NCI-H526 treated with DMSO at 0.1 percent for 48 hours (cell line): ENCODE results near the gene COL1A1.

ENCODE experiments used
- DNase-seq: peaks from one replicate; lab custom pipeline; 2025; lab: John Stamatoyannopoulos, UW

Gene COL1A1

GRCh38 chr17:50201276-50201854, at the start of gene COL1A1:
Gene COL1A1, minus strand, starts transcription at chr17:50201631. Its CDS starts 118 bp downstream, at chr17:50201513.
- no peak for DNase-seq

- no peak for DNase-seq
Observed at GRCh38 chr17:50248255-50248654, 46.8 kb upstream of the COL1A1 start.

- no peak for DNase-seq
Observed at GRCh38 chr17:50244771-50245170, 43.3 kb upstream of the COL1A1 start.

GRCh38 chr17:50241431-50241830, 40.0 kb upstream of the COL1A1 start:
- DNase-seq = no peak

- DNase-seq = no peak
Observed at GRCh38 chr17:50240851-50241250, 39.4 kb upstream of the COL1A1 start.

GRCh38 chr17:50239937-50240336, 38.5 kb upstream of the COL1A1 start:
- DNase-seq = no peak

- no peak for DNase-seq
Observed at GRCh38 chr17:50238601-50239280, 37.3 kb upstream of the COL1A1 start.

- no peak for DNase-seq
Observed at GRCh38 chr17:50237901-50238300, 36.5 kb upstream of the COL1A1 start.

- no peak for DNase-seq
Observed at GRCh38 chr17:50234581-50234980, 33.1 kb upstream of the COL1A1 start.

- DNase-seq = no peak
Observed at GRCh38 chr17:50225701-50226240, 24.3 kb upstream of the COL1A1 start.

GRCh38 chr17:50222922-50223321, 21.5 kb upstream of the COL1A1 start:
- no peak for DNase-seq

GRCh38 chr17:50221864-50222545, 20.6 kb upstream of the COL1A1 start:
- DNase-seq = no peak

- no peak for DNase-seq
Observed at GRCh38 chr17:50221266-50221863, 19.9 kb upstream of the COL1A1 start.

- DNase-seq = no peak
Observed at GRCh38 chr17:50220811-50221210, 19.4 kb upstream of the COL1A1 start.

- no peak for DNase-seq
Observed at GRCh38 chr17:50219939-50220465, 18.6 kb upstream of the COL1A1 start.

GRCh38 chr17:50219342-50219741, 17.9 kb upstream of the COL1A1 start:
- DNase-seq = no peak

- no peak for DNase-seq
Observed at GRCh38 chr17:50218771-50219315, 17.4 kb upstream of the COL1A1 start.

- no peak for DNase-seq
Observed at GRCh38 chr17:50218071-50218759, 16.8 kb upstream of the COL1A1 start.

- DNase-seq = no peak
Observed at GRCh38 chr17:50217591-50217990, 16.2 kb upstream of the COL1A1 start.

GRCh38 chr17:50214976-50215760, 13.7 kb upstream of the COL1A1 start:
- no peak for DNase-seq
